MCF 10A (cell line): Measurements from ENCODE around the gene MISP. TPM values are rescaled to one million over a fixed set of nuclear protein-coding genes. Genes with fewer than 3 reads are reported as not detected.

ENCODE experiments used
- BruUV-seq: library from RNA; stranded (reverse); fragments of 400-500 nt; replicated peaks from 2 replicates; lab custom pipeline; 2021; lab: Mats Ljungman, UMichigan
- CTCF ChIA-PET: fragments of 300-600 bp; sonication (Branson Sonifier 250); formaldehyde crosslinking; extraction: SDS; loops from one replicate; lab custom pipeline; 2021; ENCODE audit warnings: antibody characterized with exemption, inconsistent platforms; lab: Yijun Ruan, JAX
- POLR2A ChIA-PET: fragments of 300-600, 350-650 bp; sonication (Branson Sonifier 250); formaldehyde crosslinking; extraction: SDS; loops from one replicate; lab custom pipeline; 2020; ENCODE audit warnings: antibody characterized with exemption, inconsistent platforms; lab: Yijun Ruan, JAX
- DNase-seq: peaks from one replicate; pipeline ENCODE4 v3.0.0-alpha.2; 2018; ENCODE audit not compliant: unreplicated experiment
- H3K27ac Mint-ChIP-seq: one replicate; pipeline ENCODE4 v1.8.0; 2022; ENCODE audit warnings: mild to moderate bottlenecking, low read depth, mixed read lengths; ENCODE audit not compliant: unreplicated experiment
- H3K27me3 Mint-ChIP-seq: one replicate; pipeline ENCODE4 v1.8.0; 2022; ENCODE audit warnings: mixed read lengths; ENCODE audit not compliant: insufficient read depth, unreplicated experiment
- H3K36me3 Mint-ChIP-seq: one replicate; pipeline ENCODE4 v1.8.0; 2022; ENCODE audit warnings: mild to moderate bottlenecking, moderate library complexity, mixed read lengths; ENCODE audit not compliant: insufficient read depth, unreplicated experiment
- H3K4me1 Mint-ChIP-seq: one replicate; pipeline ENCODE4 v1.8.0; 2022; ENCODE audit warnings: mixed read lengths; ENCODE audit not compliant: insufficient read depth, unreplicated experiment
- H3K4me3 Mint-ChIP-seq: one replicate; pipeline ENCODE4 v1.8.0; 2022; ENCODE audit warnings: mild to moderate bottlenecking, moderate library complexity, mixed read lengths; ENCODE audit not compliant: unreplicated experiment
- H3K9me3 Mint-ChIP-seq: one replicate; pipeline ENCODE4 v1.8.0; 2022; ENCODE audit warnings: mixed read lengths; ENCODE audit not compliant: unreplicated experiment
- intact Hi-C: fragments of 100-400 bp; cut with micrococcal nuclease; formaldehyde crosslinking; loops from 2 replicates; pipeline ENCODE4 v1.14.1; 2022
- total RNA-seq: library from RNA; stranded (reverse); gene quantifications from 2 replicates; pipeline ENCODE4 v1.2.3, GENCODE V29; 2022
- TF ChIP-seq, protein P1 (sequence below): fragments of 200-600 bp; IDR thresholded peaks from one replicate; pipeline ENCODE4 v1.8.0; 2022; ENCODE audit warnings: antibody characterized with exemption, mild to moderate bottlenecking; ENCODE audit not compliant: unreplicated experiment

Gene MISP
- total RNA-seq, 1 experiment from 2014 or later: 33.7 TPM

DNA sequence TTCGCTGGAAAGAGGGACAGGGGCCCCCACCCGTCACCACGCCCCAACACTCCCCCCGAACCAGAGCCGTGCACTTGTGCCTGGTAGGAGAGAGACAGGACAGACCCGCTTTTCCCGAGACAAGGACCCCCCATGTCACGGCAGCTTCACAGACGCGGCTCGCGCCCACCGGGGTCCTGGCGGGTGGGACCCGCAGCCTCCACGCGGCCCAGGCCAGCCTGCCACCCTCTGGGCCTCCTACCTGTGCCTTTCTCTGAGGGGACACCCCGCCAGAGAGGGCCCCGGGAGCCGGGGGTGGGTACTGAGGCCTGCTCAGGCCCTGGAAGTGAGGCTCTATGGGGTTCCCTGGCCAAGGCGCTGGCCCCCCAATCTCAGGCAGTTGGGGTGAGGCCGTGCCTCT is 4.0 kb upstream of the MISP start:
- TF ChIP-seq, protein P1, sequence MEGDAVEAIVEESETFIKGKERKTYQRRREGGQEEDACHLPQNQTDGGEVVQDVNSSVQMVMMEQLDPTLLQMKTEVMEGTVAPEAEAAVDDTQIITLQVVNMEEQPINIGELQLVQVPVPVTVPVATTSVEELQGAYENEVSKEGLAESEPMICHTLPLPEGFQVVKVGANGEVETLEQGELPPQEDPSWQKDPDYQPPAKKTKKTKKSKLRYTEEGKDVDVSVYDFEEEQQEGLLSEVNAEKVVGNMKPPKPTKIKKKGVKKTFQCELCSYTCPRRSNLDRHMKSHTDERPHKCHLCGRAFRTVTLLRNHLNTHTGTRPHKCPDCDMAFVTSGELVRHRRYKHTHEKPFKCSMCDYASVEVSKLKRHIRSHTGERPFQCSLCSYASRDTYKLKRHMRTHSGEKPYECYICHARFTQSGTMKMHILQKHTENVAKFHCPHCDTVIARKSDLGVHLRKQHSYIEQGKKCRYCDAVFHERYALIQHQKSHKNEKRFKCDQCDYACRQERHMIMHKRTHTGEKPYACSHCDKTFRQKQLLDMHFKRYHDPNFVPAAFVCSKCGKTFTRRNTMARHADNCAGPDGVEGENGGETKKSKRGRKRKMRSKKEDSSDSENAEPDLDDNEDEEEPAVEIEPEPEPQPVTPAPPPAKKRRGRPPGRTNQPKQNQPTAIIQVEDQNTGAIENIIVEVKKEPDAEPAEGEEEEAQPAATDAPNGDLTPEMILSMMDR: no peak
- ChIA-PET POLR2A (no interaction called here), CTCF (interaction anchor here (1.0 kb wide), 1 partner anchor 10 kb away, joined by 3 read pairs; no protein-coding TSS in a partner anchor)
- H3K4me3 Mint-ChIP-seq: no peak overlapping the region
- DNase-seq: no peak
- no TSS peak for BruUV-seq
- H3K4me1 Mint-ChIP-seq: peaks cover 7% of the 10 kb centered on the region
- no peak overlapping the region for H3K27ac Mint-ChIP-seq
- intact Hi-C loops: no loop called here
- no peaks in the 10 kb centered on the region for H3K27me3 Mint-ChIP-seq
- no peaks in the 10 kb centered on the region for H3K36me3 Mint-ChIP-seq
- no peaks in the 10 kb centered on the region for H3K9me3 Mint-ChIP-seq

DNA sequence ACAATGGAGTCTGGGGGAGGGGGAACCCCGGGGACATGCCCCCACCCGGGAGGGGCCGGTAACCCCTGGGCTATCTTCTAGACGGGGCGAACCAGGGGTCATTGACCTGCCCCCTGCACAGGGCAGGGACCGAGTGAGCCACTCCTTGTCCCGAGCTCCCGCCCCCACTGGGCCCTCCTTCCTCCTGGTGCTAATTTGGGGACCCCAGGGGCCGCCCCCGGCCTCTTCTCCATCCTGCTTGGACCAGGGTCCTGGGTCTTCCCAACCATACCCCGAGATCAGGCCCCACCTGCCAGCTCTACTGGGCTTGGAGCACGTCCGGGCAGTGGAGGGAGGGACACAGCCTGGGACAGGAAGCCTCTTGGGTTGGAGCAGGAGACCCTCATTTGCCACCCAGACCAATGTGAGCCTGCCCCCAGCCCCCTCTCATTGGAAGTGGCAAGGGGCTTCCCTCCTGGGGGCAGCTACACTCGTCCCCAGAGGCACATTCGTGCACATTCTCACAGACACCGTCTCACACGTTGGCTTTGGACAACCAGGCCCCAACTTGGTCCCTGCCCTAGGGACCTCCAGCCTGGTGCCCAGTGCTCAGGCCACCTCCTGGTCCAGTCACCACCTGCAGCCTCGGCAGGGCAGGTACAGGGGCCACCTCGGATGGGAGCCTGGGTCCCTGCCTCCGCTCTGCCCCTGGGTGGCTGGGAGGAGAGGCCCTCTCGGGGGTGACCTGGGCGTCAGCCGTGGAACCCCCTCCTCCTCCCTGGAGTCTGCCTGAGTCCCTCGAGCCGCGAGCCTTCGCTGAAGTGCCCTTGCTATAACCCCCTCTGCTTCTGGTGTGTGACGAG is 3.3 kb upstream of the MISP start:
- Mint-ChIP-seq H3K4me3 (no peak overlapping the region), H3K27me3 (no peaks in the 10 kb centered on the region), H3K9me3 (no peaks in the 10 kb centered on the region), H3K27ac (no peak overlapping the region), H3K4me1 (peaks cover 7% of the 10 kb centered on the region), H3K36me3 (peaks cover 2% of the 10 kb centered on the region)
- no TSS peak for BruUV-seq
- intact Hi-C loops: no loop called here
- TF ChIP-seq, protein P1: no peak
- ChIA-PET POLR2A (no interaction called here), CTCF (interaction anchor here (0.5 kb wide), 1 partner anchor 180 kb away, joined by 3 read pairs; no protein-coding TSS in a partner anchor)
- no peak for DNase-seq

DNA sequence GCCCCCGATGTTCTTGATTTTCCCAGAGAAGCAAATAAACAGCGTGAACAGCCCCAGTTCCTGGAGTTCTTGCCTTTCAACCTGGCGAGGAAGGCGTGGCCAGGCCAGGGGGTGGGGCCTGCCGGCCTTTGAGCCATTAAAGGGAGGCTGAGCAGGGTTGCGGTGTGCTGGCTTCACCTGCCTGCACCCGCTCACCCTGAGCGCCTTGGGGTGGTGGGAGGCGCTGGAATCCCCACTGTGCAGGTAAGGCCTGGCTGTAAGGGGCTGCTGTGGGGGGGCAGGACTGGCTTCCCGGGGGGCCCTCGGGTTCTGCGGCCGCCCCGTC is 2.7 kb upstream of the MISP start:
- intact Hi-C loops: no loop called here
- DNase-seq: no peak
- peaks cover 7% of the 10 kb centered on the region for H3K36me3 Mint-ChIP-seq
- H3K4me3 Mint-ChIP-seq: no peak overlapping the region
- peaks cover 12% of the 10 kb centered on the region for H3K4me1 Mint-ChIP-seq
- H3K27ac Mint-ChIP-seq: no peak overlapping the region
- BruUV-seq: no TSS peak
- CTCF ChIA-PET: no interaction called here
- H3K27me3 Mint-ChIP-seq: no peaks in the 10 kb centered on the region
- TF ChIP-seq, protein P1: no peak
- H3K9me3 Mint-ChIP-seq: no peaks in the 10 kb centered on the region
- POLR2A ChIA-PET: no interaction called here

DNA sequence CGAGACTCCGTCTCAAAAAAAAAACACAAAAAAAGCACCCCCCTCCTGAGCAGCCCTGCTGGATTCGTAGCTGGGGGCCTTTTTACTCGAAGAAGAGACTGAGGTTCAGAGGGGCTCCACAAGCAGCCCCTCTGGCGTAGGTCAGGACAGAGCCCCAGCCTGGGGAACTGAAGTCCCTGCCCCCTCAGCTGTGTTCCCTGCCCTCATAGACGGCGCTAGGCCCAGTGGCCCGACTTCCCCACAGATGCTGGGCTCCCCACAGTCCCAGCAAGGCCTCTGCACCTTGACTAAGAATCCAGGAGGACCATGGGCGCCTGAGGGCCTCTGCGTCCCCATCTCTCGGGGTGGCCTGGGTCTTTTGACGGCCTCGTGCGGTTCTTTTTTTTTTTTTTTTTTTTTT is 1.1 kb upstream of the MISP start:
- no peaks in the 10 kb centered on the region for H3K9me3 Mint-ChIP-seq
- DNase-seq: no peak
- no peak overlapping the region for H3K4me3 Mint-ChIP-seq
- CTCF ChIA-PET: no interaction called here
- POLR2A ChIA-PET: no interaction called here
- H3K27ac Mint-ChIP-seq: no peak overlapping the region
- no peaks in the 10 kb centered on the region for H3K27me3 Mint-ChIP-seq
- peaks cover 7% of the 10 kb centered on the region for H3K36me3 Mint-ChIP-seq
- peaks cover 12% of the 10 kb centered on the region for H3K4me1 Mint-ChIP-seq
- intact Hi-C loops: loop anchor here (5.0 kb wide), 1 partner anchor 73 kb away; the partner anchor contains the start of gene FSTL3
- no TSS peak for BruUV-seq
- TF ChIP-seq, protein P1: no peak
